HG02938 (cell line): ENCODE measurements around the gene ERICH3.

Experiments
- ATAC-seq: cut with Tn5 transposase; IDR thresholded peaks from one replicate; pipeline ENCODE4 v1.9.1; 2021; ENCODE audit warnings: mild to moderate bottlenecking, moderate library complexity; ENCODE audit not compliant: unreplicated experiment

The ERICH3 gene

GRCh38 chr1:74591949-74592348, 81.6 kb downstream of the ERICH3 start:
- ATAC-seq = no peak

- ATAC-seq = no peak
Measured at GRCh38 chr1:74590288-74590687, 83.3 kb downstream of the ERICH3 start.

DNA sequence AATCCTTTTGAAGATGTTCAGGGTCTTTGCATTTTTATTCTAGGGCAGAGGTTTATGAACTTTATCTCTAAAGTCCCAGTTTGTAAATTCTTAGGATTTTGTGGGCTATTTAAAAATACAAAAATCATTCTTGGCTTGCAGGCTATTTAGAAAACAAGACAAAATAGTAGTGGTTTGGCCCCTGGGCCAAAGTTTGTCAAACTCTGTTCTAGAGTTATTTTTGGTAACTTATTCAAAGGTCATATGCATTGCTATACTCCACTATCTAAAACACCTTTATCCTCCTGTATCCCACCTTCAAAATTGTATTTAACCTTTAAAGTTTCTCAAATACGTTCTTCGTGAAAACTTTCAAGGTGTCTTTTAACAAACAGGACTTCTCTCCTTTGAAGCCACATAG, 85.7 kb downstream of the ERICH3 start:
- ATAC-seq = no peak

DNA sequence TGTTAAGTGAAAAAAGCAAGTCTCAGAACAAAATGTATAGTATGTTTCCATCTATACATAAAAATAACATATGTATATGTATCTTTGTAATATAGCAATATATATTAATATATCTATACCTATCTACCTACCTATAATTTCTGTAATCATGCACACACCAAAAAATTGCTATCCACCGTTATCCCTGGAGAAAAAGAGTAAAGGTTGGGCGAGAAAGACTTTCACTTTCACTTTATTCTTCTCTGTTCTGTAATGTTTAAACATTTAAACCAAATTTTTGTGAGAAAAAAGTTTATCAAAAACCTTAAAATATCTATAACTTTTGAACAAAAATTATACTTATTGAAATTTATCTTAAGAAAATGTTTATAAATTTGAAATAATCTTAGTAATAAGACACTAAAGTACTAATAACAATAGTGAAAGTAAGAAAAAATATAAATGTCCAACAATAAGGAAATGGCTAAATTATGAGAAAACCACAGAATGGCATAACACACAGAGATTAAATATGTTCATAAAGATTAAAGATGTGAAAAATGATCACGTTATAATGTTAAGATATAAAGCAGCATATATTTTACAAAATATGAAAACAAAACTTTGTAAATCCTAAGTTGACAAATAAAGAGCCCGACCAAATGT, 87.2 kb downstream of the ERICH3 start:
- ATAC-seq = no peak

GRCh38 chr1:74584185-74584584, 89.4 kb downstream of the ERICH3 start:
- no peak for ATAC-seq

DNA sequence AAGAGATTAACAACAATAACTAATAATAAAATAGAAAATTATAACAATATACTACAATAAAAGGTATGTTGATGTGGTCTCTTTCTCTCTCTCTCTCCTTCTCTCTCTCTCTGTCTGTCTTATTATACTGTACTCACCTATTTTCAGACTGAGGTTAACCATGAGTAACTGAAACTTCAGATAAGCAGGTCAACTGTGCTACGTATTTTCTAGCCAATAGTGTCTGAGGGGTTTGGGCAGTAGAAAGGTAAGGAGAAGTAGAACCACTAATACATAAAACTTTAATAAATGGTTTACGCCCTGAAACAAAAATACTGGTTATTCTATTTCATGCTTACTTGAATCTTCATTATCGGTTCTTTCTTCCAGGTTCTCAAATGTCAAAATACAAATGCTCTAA, 90.2 kb downstream of the ERICH3 start:
- peak; percentile 47 for ATAC-seq

- ATAC-seq = peak; percentile 99
Measured at GRCh38 chr1:74579425-74579824, 94.2 kb downstream of the ERICH3 start.

GRCh38 chr1:74578101-74578500, 95.5 kb downstream of the ERICH3 start:
- no peak for ATAC-seq

- ATAC-seq = no peak
Measured at GRCh38 chr1:74571891-74572290, 101.7 kb downstream of the ERICH3 start.

DNA sequence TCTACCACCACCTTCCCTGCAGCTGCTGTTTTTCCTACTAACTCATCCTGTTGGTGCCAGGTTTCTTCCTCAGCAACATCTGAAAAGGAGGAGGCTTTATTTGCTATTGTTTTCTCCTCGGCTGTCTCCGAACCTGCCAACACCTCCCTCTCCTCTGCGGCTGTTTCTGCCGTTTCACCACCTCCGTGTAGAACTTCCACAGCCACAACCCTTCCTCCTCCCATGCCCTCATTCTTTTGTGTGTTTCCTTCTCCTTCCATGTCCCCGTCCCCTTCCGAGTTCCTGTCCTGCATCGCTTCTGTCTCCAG, 102.1 kb downstream of the ERICH3 start:
- no peak for ATAC-seq

- no peak for ATAC-seq
Measured at GRCh38 chr1:74570797-74571492, 102.6 kb downstream of the ERICH3 start.

DNA sequence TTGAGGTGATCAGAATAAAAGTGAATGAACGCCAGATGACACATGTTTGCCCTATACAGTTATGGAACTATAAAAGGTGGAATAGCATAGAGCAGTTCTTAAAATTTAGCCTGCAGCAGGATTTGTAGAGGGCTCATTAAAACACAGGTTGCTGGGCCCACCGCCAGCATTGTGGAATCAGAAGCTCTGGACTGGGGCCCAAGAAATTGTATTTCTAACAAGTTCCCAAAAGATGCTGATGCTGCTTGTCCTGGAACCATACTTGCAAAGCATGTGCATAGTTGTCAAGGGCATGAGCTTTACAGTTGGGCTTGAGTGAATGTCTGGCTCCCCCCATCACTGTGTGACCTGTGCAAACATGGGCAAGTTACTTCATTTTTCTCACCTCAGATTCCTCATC, 123.7 kb downstream of the ERICH3 start:
- no peak for ATAC-seq

- no peak for ATAC-seq
Measured at GRCh38 chr1:74548961-74549750, 124.4 kb downstream of the ERICH3 start.

DNA sequence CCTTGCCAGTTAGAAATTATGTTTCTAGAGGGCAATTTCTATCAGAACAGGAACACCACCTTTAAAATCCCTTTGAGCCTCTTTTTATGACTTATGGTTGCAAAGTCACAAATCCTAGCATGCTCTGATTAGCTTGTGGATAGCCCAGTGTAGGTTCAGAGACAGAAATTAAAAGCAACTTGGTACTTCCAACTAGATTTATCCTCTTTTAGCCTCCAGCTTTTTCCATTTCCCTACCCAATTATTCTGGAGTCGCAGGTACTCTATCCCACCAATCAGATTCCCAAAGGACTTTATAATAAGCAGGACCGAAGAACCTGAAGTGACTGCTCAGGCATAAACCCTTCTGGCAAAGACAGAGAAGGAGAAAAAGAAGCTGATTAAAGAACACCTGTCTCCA, 127.8 kb downstream of the ERICH3 start:
- no peak for ATAC-seq

- no peak for ATAC-seq
Measured at GRCh38 chr1:74534241-74534640, 139.4 kb downstream of the ERICH3 start.

GRCh38 chr1:74531796-74532195, 141.8 kb downstream of the ERICH3 start:
- no peak for ATAC-seq

GRCh38 chr1:74530892-74531291, 142.7 kb downstream of the ERICH3 start:
- ATAC-seq = no peak

GRCh38 chr1:74528123-74528522, 145.5 kb downstream of the ERICH3 start:
- ATAC-seq = no peak

GRCh38 chr1:74526708-74527107, 146.9 kb downstream of the ERICH3 start:
- no peak for ATAC-seq

GRCh38 chr1:74523873-74524480, 149.6 kb downstream of the ERICH3 start:
- no peak for ATAC-seq

GRCh38 chr1:74522148-74522547, 151.4 kb downstream of the ERICH3 start:
- ATAC-seq = no peak
